ENCODE measurements around the gene IL18RAP. TPM values are rescaled to one million over a fixed set of nuclear protein-coding genes. Genes with fewer than 3 reads are reported as not detected.
A peak's percentile ranks its signal among the peaks of the same experiment; 100 is the strongest.

Gene IL18RAP
- total and polyA plus RNA-seq, 2 donors (not counting 3 experiments of a cell fraction or from before 2014, with no cell fraction given) = 0.03 TPM; not detected in 1

- Histone ChIP-seq H3K9me3 (replicated peaks; ENCODE audit: control insufficient read depth, insufficient read depth, low read length) (no peaks in the 10 kb centered on the region), H3K4me3 (replicated peaks in 1 of 3; ENCODE audit: insufficient read depth in 1 of 3, low read depth in 1 of 3, low read length in 3 of 3) (no peak overlapping the region), H3K9ac (replicated peaks; ENCODE audit: extremely low read depth, insufficient read depth, low read length) (no peak overlapping the region), H3K4me2 (ENCODE audit: insufficient read depth, low read length) (no peak overlapping the region), H3K27me3 (ENCODE audit: control insufficient read depth in 2 of 2, insufficient read depth in 2 of 2, low read length in 2 of 2) (peaks cover 0 to 5% of the 10 kb centered on the region in 2 experiments), H3K27ac (ENCODE audit: insufficient read depth, low read depth, low read length) (no peak overlapping the region), H3K9me1 (replicated peaks; ENCODE audit: control insufficient read depth, extremely low read depth, insufficient read depth, low read length) (no peaks in the 10 kb centered on the region), H3K79me2 (ENCODE audit: control insufficient read depth, insufficient read depth, low read length) (no peaks in the 10 kb centered on the region), H3K36me3 (ENCODE audit: control insufficient read depth in 2 of 2, extremely low read depth in 1 of 2, insufficient read depth in 2 of 2, low read length in 2 of 2) (no peaks in the 10 kb centered on the region), H4K20me1 (replicated peaks; ENCODE audit: control insufficient read depth, extremely low read depth, insufficient read depth, low read length) (no peaks in the 10 kb centered on the region), H3K4me1 (ENCODE audit: control insufficient read depth, extremely low read depth, insufficient read depth, low read length) (no peaks in the 10 kb centered on the region), H2AFZ (ENCODE audit: low read depth, low read length) (no peak overlapping the region)
- ChIA-PET POLR2A (no interaction called here), CTCF (interaction anchor here (1.8 to 3.0 kb wide), 7 partner anchors 198 to 566 kb away, joined by 8 to 20 read pairs (median 13); no protein-coding TSS in a partner anchor)
- intact Hi-C loops (cut with micrococcal nuclease) (loop anchor here (1.0 to 2.0 kb wide), 5 partner anchors 198 to 567 kb away; no protein-coding TSS in a partner anchor), dilution Hi-C loops (cut with MboI; ENCODE audit: extremely low pct_ligation_motif_present, low sequenced_read_pairs) (no loop called here)
- FAIRE-seq (peak; percentile 92), DNase-seq (ENCODE audit: low read depth, low spot score) (peak; percentile 67)
- no TSS peak for BruUV-seq (replicated peaks)
- peak; percentile 53 to 58 for TF ChIP-seq CTCF (IDR thresholded peaks at IDR 0.05; ENCODE audit: extremely low read depth in 1 of 2, insufficient read depth in 1 of 2, low read depth in 1 of 2, low read length in 2 of 2)
- no peak for TF ChIP-seq EZH2 (IDR thresholded peaks at IDR 0.05; ENCODE audit: borderline replicate concordance, low read depth, low read length, severe bottlenecking)
Observed at GRCh38 chr2:102449370-102449974, 26.5 kb downstream of the IL18RAP start.

- Histone ChIP-seq H3K27ac (ENCODE audit: insufficient read depth, low read depth, low read length) (no peak overlapping the region), H4K20me1 (replicated peaks; ENCODE audit: control insufficient read depth, extremely low read depth, insufficient read depth, low read length) (no peaks in the 10 kb centered on the region), H3K9me1 (replicated peaks; ENCODE audit: control insufficient read depth, extremely low read depth, insufficient read depth, low read length) (no peaks in the 10 kb centered on the region), H3K4me1 (ENCODE audit: control insufficient read depth, extremely low read depth, insufficient read depth, low read length) (no peaks in the 10 kb centered on the region), H3K9ac (replicated peaks; ENCODE audit: extremely low read depth, insufficient read depth, low read length) (no peak overlapping the region), H3K9me3 (replicated peaks; ENCODE audit: control insufficient read depth, insufficient read depth, low read length) (no peaks in the 10 kb centered on the region), H3K4me2 (ENCODE audit: insufficient read depth, low read length) (no peak overlapping the region), H2AFZ (ENCODE audit: low read depth, low read length) (no peak overlapping the region), H3K79me2 (ENCODE audit: control insufficient read depth, insufficient read depth, low read length) (no peaks in the 10 kb centered on the region), H3K4me3 (replicated peaks in 1 of 3; ENCODE audit: insufficient read depth in 1 of 3, low read depth in 1 of 3, low read length in 3 of 3) (no peak overlapping the region), H3K27me3 (ENCODE audit: control insufficient read depth in 2 of 2, insufficient read depth in 2 of 2, low read length in 2 of 2) (peaks cover 6 to 7% of the 10 kb centered on the region in 2 experiments), H3K36me3 (ENCODE audit: control insufficient read depth in 2 of 2, extremely low read depth in 1 of 2, insufficient read depth in 2 of 2, low read length in 2 of 2) (no peaks in the 10 kb centered on the region)
- intact Hi-C loops (cut with micrococcal nuclease) (no loop called here), dilution Hi-C loops (cut with MboI; ENCODE audit: extremely low pct_ligation_motif_present, low sequenced_read_pairs) (no loop called here)
- no peak for TF ChIP-seq CTCF (IDR thresholded peaks at IDR 0.05; ENCODE audit: extremely low read depth in 1 of 2, insufficient read depth in 1 of 2, low read depth in 1 of 2, low read length in 2 of 2)
- TF ChIP-seq JUN (IDR thresholded peaks at IDR 0.05; ENCODE audit: borderline replicate concordance, insufficient read depth, insufficient read length, low read depth) = no peak
- TF ChIP-seq FOS (IDR thresholded peaks at IDR 0.05; ENCODE audit: borderline replicate concordance, insufficient read depth, low read length) = no peak
- no peak for TF ChIP-seq GATA2 (IDR thresholded peaks at IDR 0.05; ENCODE audit: insufficient read depth, insufficient read length, low read depth, low read length)
- no peak for TF ChIP-seq EZH2 (IDR thresholded peaks at IDR 0.05; ENCODE audit: borderline replicate concordance, low read depth, low read length, severe bottlenecking)
- TF ChIP-seq POLR2A (IDR thresholded peaks at IDR 0.05; ENCODE audit: low read depth, low read length) = no peak
- CTCF ChIA-PET = interaction anchor here (0.8 to 2.8 kb wide), 10 partner anchors 8 to 1110 kb away, joined by 3 to 15 read pairs (median 6); no protein-coding TSS in a partner anchor
- DNase-seq (ENCODE audit: low read depth, low spot score) = no peak
- POLR2A ChIA-PET = no interaction called here
- FAIRE-seq = no peak
- no TSS peak for BruUV-seq (replicated peaks)
Observed at GRCh38 chr2:102451968-102452367, 29.0 kb downstream of the IL18RAP start.

All from endothelial cell of umbilical vein (primary cell).